Activated naive CD4-positive, alpha-beta T cell treated with anti-CD3 and anti-CD28 coated beads for 36 hours (primary cell): ENCODE results near the gene WDR70. TPM values are rescaled to one million over a fixed set of nuclear protein-coding genes. Genes with fewer than 3 reads are reported as not detected.
"Not testable (repeated sequence)": the region's sequence is repeated elsewhere in the genome, so short reads cannot be mapped to it uniquely, and the experiment has no call there.

ENCODE experiments used
- CTCF ChIA-PET: fragments of 350-600 bp; sonication (Branson Sonifier 250); formaldehyde crosslinking; loops from one replicate; lab custom pipeline; 2021; ENCODE audit warnings: antibody characterized with exemption; lab: Charles Lee
- DNase-seq: peaks from one replicate; pipeline ENCODE4 v3.0.0-alpha.2; 2020
- H3K27ac Mint-ChIP-seq: one replicate; pipeline ENCODE4 v1.8.0; 2021; ENCODE audit warnings: mild to moderate bottlenecking, mixed read lengths
- H3K27me3 Mint-ChIP-seq: one replicate; pipeline ENCODE4 v1.8.0; 2021; ENCODE audit warnings: low read depth, mixed read lengths
- H3K36me3 Mint-ChIP-seq: one replicate; pipeline ENCODE4 v1.8.0; 2021; ENCODE audit warnings: low read depth, mixed read lengths
- H3K4me1 Mint-ChIP-seq: one replicate; pipeline ENCODE4 v1.8.0; 2021; ENCODE audit warnings: low read depth, mixed read lengths
- H3K4me3 Mint-ChIP-seq: one replicate; pipeline ENCODE4 v1.8.0; 2021; ENCODE audit warnings: mild to moderate bottlenecking, moderate library complexity, mixed read lengths
- H3K9me3 Mint-ChIP-seq: one replicate; pipeline ENCODE4 v1.8.0; 2021; ENCODE audit warnings: mixed read lengths
- intact Hi-C: fragments of 100-400 bp; cut with micrococcal nuclease; formaldehyde crosslinking; loops from one replicate; pipeline ENCODE4 v1.15.1; 2023
- total RNA-seq, 2 experiments: library from RNA; stranded (reverse); gene quantifications; one replicate each; pipeline ENCODE4 v1.2.3, GENCODE V29; 2021

WDR70 gene
- total RNA-seq, 2 experiments from 2014 or later, result 37.4 to 39.0 TPM

- Mint-ChIP-seq H3K4me1 (peaks cover 5% of the 10 kb centered on the region), H3K27me3 (no peaks in the 10 kb centered on the region), H3K36me3 (peaks cover 37% of the 10 kb centered on the region), H3K4me3 (no peak overlapping the region), H3K27ac (no peak overlapping the region), H3K9me3 (no peaks in the 10 kb centered on the region)
- CTCF ChIA-PET, result interaction anchor here (0.6 kb wide), 1 partner anchor 269 kb away, joined by 4 read pairs; no protein-coding TSS in a partner anchor
- intact Hi-C loops, result no loop called here
- no peak for DNase-seq
These were observed 116.7 kb downstream of the WDR70 start for GRCh38 chr5:37495668-37496347.

DNA sequence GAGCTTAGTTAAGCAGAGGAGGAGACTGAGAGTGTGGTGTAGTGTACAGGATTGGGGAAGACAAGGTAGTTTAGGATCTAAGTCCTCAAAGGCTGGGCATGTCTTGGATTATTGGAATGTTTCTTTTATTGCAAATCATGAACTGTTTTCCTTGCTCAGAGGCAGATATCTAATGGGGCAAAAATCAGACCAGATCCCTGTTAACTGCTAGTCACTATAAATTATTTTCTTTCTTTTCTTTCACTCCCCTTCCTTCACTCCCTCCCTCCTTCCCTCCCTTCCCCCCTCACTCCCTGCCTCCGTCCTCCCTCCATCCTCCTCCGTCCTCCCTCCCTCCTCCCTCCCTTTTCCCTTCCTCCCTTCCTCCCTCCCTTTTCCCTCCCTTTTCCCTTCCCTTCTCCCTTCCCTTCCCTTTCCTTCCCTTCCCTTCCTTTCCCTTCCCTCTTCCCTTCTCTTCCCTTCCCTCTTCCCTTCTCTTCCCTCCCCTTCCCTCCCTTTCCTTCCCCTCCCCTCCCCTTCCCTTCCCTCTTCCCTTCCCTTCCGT lies 117.9 kb downstream of the WDR70 start:
- Mint-ChIP-seq H3K36me3 (peaks cover 49% of the 10 kb centered on the region), H3K27me3 (no peaks in the 10 kb centered on the region), H3K9me3 (no peaks in the 10 kb centered on the region), H3K4me3 (no peak overlapping the region), H3K4me1 (peaks cover 5% of the 10 kb centered on the region), H3K27ac (no peak overlapping the region)
- CTCF ChIA-PET, result no interaction called here
- DNase-seq, result no peak
- intact Hi-C loops, result no loop called here

DNA sequence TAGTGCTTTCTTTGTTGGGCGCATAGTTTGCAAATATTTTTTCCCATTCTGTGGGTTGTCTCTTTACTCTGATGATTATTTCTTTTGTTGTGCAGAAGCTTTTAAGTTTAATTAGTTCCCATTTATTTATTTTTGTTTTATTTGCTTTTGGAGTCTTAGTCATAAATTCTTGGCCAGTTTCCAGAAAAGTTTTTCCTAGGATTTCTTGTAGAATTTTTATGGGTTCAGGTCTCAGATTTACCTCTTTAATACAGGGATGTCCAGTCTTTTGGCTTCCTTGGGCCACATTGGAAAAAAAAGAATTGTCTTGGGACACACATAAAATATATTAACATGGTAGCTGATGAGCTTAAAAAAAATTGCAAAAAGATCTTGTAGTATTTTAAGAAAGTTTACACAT lies 122.0 kb downstream of the WDR70 start:
- intact Hi-C loops, result no loop called here
- H3K27me3 Mint-ChIP-seq, result no peaks in the 10 kb centered on the region
- CTCF ChIA-PET, result no interaction called here
- peaks cover 3% of the 10 kb centered on the region for H3K9me3 Mint-ChIP-seq
- no peak overlapping the region for H3K27ac Mint-ChIP-seq
- peaks cover 72% of the 10 kb centered on the region for H3K36me3 Mint-ChIP-seq
- DNase-seq, result no peak
- no peaks in the 10 kb centered on the region for H3K4me1 Mint-ChIP-seq
- no peak overlapping the region for H3K4me3 Mint-ChIP-seq

GRCh38 chr5:37506241-37506640 lies 127.1 kb downstream of the WDR70 start:
- H3K4me1 Mint-ChIP-seq, result no peaks in the 10 kb centered on the region
- no peaks in the 10 kb centered on the region for H3K27me3 Mint-ChIP-seq
- no peak overlapping the region for H3K4me3 Mint-ChIP-seq
- peaks cover 50% of the 10 kb centered on the region for H3K36me3 Mint-ChIP-seq
- CTCF ChIA-PET, result no interaction called here
- H3K27ac Mint-ChIP-seq, result no peak overlapping the region
- no peak for DNase-seq
- H3K9me3 Mint-ChIP-seq, result peaks cover 8% of the 10 kb centered on the region
- intact Hi-C loops, result no loop called here

GRCh38 chr5:37506722-37507121 lies 127.6 kb downstream of the WDR70 start:
- Mint-ChIP-seq H3K27ac (no peak overlapping the region), H3K36me3 (peaks cover 46% of the 10 kb centered on the region), H3K4me1 (no peaks in the 10 kb centered on the region), H3K9me3 (peaks cover 8% of the 10 kb centered on the region), H3K27me3 (no peaks in the 10 kb centered on the region), H3K4me3 (no peak overlapping the region)
- intact Hi-C loops, result no loop called here
- DNase-seq, result no peak
- CTCF ChIA-PET, result no interaction called here

- CTCF ChIA-PET, result no interaction called here
- Mint-ChIP-seq H3K36me3 (peaks cover 28% of the 10 kb centered on the region), H3K4me3 (no peak overlapping the region), H3K4me1 (no peaks in the 10 kb centered on the region), H3K27ac (no peak overlapping the region), H3K9me3 (peaks cover 2% of the 10 kb centered on the region), H3K27me3 (no peaks in the 10 kb centered on the region)
- intact Hi-C loops, result no loop called here
- DNase-seq, result no peak
These were observed 132.5 kb downstream of the WDR70 start for GRCh38 chr5:37511646-37512045.

DNA sequence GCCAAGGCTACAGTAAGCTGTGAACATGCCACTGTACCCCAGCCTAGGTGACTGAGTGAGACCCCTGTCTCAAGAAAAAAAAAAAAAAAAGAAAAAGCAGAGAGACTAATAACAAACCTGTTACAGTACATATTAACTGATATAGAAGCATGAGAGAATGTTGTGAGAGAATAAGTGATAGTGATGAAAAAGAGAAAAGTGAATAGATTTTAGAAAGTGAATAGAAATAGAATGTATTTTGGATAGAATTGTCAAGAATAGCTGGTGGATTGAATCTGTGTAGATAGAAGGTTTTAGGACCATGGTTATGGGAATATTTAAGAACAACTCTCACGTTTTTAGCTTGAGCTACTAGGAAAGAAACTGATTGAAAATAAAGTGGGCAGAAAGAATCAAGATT lies 135.8 kb downstream of the WDR70 start:
- intact Hi-C loops, result no loop called here
- H3K27me3 Mint-ChIP-seq, result no peaks in the 10 kb centered on the region
- H3K9me3 Mint-ChIP-seq, result peaks cover 4% of the 10 kb centered on the region
- DNase-seq, result no peak
- CTCF ChIA-PET, result no interaction called here
- H3K4me3 Mint-ChIP-seq, result no peak overlapping the region
- H3K4me1 Mint-ChIP-seq, result no peaks in the 10 kb centered on the region
- H3K27ac Mint-ChIP-seq, result no peak overlapping the region
- peaks cover 40% of the 10 kb centered on the region for H3K36me3 Mint-ChIP-seq

DNA sequence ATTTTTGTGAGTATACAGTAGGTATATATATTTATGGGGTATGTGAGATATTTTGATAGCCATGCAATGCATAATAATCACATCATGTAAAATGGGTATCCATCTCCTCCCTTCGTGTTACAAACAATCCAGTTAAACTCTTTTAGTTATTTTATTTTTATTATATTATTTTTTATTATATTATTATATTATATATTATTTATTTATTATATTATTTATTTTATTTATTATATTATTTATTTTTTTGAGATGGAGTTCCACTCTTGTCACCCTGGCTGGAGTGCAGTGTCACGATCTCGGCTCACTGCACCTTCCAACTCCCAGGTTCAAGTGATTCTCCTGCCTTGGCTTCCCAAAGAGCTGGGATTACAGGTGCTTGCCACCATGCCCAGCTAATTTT lies 138.6 kb downstream of the WDR70 start:
- intact Hi-C loops, result no loop called here
- H3K4me1 Mint-ChIP-seq, result no peaks in the 10 kb centered on the region
- peaks cover 43% of the 10 kb centered on the region for H3K36me3 Mint-ChIP-seq
- CTCF ChIA-PET, result no interaction called here
- no peaks in the 10 kb centered on the region for H3K27me3 Mint-ChIP-seq
- no peak overlapping the region for H3K27ac Mint-ChIP-seq
- H3K9me3 Mint-ChIP-seq, result peaks cover 4% of the 10 kb centered on the region
- DNase-seq, result no peak
- H3K4me3 Mint-ChIP-seq, result no peak overlapping the region

DNA sequence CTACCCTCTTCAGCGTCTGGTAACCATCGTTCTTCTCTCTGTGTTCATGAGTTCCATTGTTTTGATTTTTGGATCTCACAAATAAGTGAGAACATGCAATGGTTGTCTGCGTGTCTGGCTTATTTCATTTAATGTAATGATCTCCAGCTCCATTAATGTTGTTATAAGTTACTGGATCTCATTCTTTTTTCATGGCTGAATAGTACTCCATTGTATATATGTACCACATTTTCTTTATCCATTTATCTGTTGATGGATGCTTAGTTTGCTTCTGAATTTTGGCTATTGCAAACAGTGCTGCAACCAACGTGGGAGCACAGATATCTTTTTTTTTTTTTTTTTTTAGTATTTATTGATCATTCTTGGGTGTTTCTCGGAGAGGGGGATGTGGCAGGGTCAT lies 139.2 kb downstream of the WDR70 start:
- H3K27ac Mint-ChIP-seq, H3K27me3 Mint-ChIP-seq, H3K9me3 Mint-ChIP-seq, DNase-seq, H3K4me3 Mint-ChIP-seq, CTCF ChIA-PET, intact Hi-C loops, H3K4me1 Mint-ChIP-seq: not testable (repeated sequence)
- peaks cover 38% of the 10 kb centered on the region for H3K36me3 Mint-ChIP-seq

DNA sequence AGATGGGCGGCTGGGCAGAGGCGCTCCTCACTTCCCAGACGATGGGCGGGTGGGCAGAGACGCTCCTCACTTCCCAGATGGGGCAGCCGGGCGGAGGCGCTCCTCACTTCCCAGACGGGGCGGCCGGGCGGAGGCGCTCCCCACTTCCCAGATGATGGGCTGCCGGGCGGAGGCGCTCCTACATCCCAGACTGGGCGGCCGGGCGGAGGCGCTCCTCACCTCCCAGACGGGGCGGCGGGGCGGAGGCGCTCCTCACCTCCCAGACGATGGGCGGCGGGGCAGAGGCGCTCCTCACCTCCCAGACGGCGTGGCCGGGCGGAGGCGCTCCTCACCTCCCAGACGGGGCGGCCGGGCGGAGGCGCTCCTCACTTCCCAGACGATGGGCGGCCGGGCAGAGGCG lies 140.2 kb downstream of the WDR70 start:
- DNase-seq, result no peak
- Mint-ChIP-seq H3K4me3 (no peak overlapping the region), H3K27ac (no peak overlapping the region), H3K9me3 (peaks cover 9% of the 10 kb centered on the region), H3K36me3 (peaks cover 37% of the 10 kb centered on the region), H3K4me1 (no peaks in the 10 kb centered on the region), H3K27me3 (no peaks in the 10 kb centered on the region)
- CTCF ChIA-PET, result interaction anchor here (0.6 kb wide), 1 partner anchor 121 kb away, joined by 3 read pairs; no protein-coding TSS in a partner anchor
- intact Hi-C loops, result no loop called here

- Mint-ChIP-seq H3K4me1 (no peaks in the 10 kb centered on the region), H3K27ac (no peak overlapping the region), H3K9me3 (peaks cover 10% of the 10 kb centered on the region), H3K4me3 (no peak overlapping the region), H3K27me3 (no peaks in the 10 kb centered on the region), H3K36me3 (peaks cover 37% of the 10 kb centered on the region)
- intact Hi-C loops, result no loop called here
- CTCF ChIA-PET, result interaction anchor here (0.6 kb wide), 1 partner anchor 122 kb away, joined by 3 read pairs; no protein-coding TSS in a partner anchor
- DNase-seq, result no peak
These were observed 140.7 kb downstream of the WDR70 start for GRCh38 chr5:37519807-37520206.

- DNase-seq, result no peak
- H3K36me3 Mint-ChIP-seq, result peaks cover 32% of the 10 kb centered on the region
- intact Hi-C loops, result no loop called here
- H3K4me1 Mint-ChIP-seq, result no peaks in the 10 kb centered on the region
- H3K9me3 Mint-ChIP-seq, result peaks cover 16% of the 10 kb centered on the region
- H3K4me3 Mint-ChIP-seq, result no peak overlapping the region
- H3K27me3 Mint-ChIP-seq, result no peaks in the 10 kb centered on the region
- CTCF ChIA-PET, result no interaction called here
- H3K27ac Mint-ChIP-seq, result no peak overlapping the region
These were observed 141.7 kb downstream of the WDR70 start for GRCh38 chr5:37520811-37521210.
